Hepatocyte (in vitro differentiated cells): ENCODE measurements around the gene PEX26. TPM values are rescaled to one million over a fixed set of nuclear protein-coding genes. Genes with fewer than 3 reads are reported as not detected.

Experiments
- DNase-seq: peaks from one replicate; pipeline ENCODE4 v3.0.0-alpha.2; 2016; ENCODE audit warnings: low spot score
- H2AFZ ChIP-seq: fragments of 200-600 bp; sonication (generic); 2 replicates; pipeline ENCODE4 v1.6.0; 2016; ENCODE audit warnings: antibody characterized with exemption, mild to moderate bottlenecking
- H3K27ac ChIP-seq: fragments of 200-600 bp; sonication (generic); 2 replicates; pipeline ENCODE4 v1.5.1; 2016; ENCODE audit warnings: mild to moderate bottlenecking
- H3K27me3 ChIP-seq: fragments of 200-600 bp; sonication (generic); 2 replicates; pipeline ENCODE4 v1.6.1; 2016
- H3K36me3 ChIP-seq: fragments of 200-600 bp; sonication (generic); replicated peaks from 2 replicates; pipeline ENCODE4 v1.5.1; 2016; ENCODE audit warnings: low read depth; ENCODE audit not compliant: insufficient read depth
- H3K4me1 ChIP-seq: fragments of 200-600 bp; sonication (generic); 2 replicates; pipeline ENCODE4 v1.5.1; 2016; ENCODE audit warnings: mild to moderate bottlenecking, moderate library complexity; ENCODE audit not compliant: insufficient read depth
- H3K4me2 ChIP-seq: fragments of 200-600 bp; sonication (generic); 2 replicates; pipeline ENCODE4 v1.6.0; 2016
- H3K4me3 ChIP-seq: fragments of 200-600 bp; sonication (generic); 2 replicates; pipeline ENCODE4 v1.5.1; 2016; ENCODE audit warnings: mild to moderate bottlenecking
- H3K79me2 ChIP-seq: fragments of 200-600 bp; sonication (generic); 2 replicates; pipeline ENCODE4 v1.6.0; 2017; ENCODE audit warnings: mild to moderate bottlenecking
- H3K9me2 ChIP-seq: fragments of 200-600 bp; sonication (generic); replicated peaks from 2 replicates; pipeline ENCODE4 v1.6.0; 2017; ENCODE audit warnings: mild to moderate bottlenecking; ENCODE audit not compliant: insufficient read depth
- H3K9me3 ChIP-seq: fragments of 200-600 bp; sonication (generic); 2 replicates; pipeline ENCODE4 v1.5.1; 2016; ENCODE audit warnings: low read depth, mild to moderate bottlenecking
- H4K20me1 ChIP-seq: fragments of 200-600 bp; sonication (generic); 2 replicates; pipeline ENCODE4 v1.6.0; 2016; ENCODE audit warnings: mild to moderate bottlenecking; ENCODE audit not compliant: insufficient read depth, poor library complexity, severe bottlenecking
- EZH2 ChIP-seq: fragments of 200-600 bp; sonication (generic); IDR thresholded peaks from 2 replicates; pipeline ENCODE4 v1.6.1; 2016; ENCODE audit warnings: antibody characterized with exemption, mild to moderate bottlenecking, borderline replicate concordance
- EZH2phosphoT487 ChIP-seq: fragments of 200-600 bp; sonication (generic); IDR thresholded peaks from one replicate; pipeline ENCODE4 v1.6.1; 2018; ENCODE audit warnings: antibody characterized with exemption, mild to moderate bottlenecking, low read depth, moderate library complexity; ENCODE audit not compliant: unreplicated experiment, severe bottlenecking
- WGBS: methylation state at CpG from one replicate; pipeline ENCODE4 v1.1.6; 2016; ENCODE audit warnings: low lambda C conversion rate; ENCODE audit errors: missing lambda C conversion rate; 5-methylcytosine and 5-hydroxymethylcytosine counted together
- polyA plus RNA-seq: library from polyadenylated mRNA; unstranded; fragments of >200 nt; fragmentation: Nextera tagmentation; extraction: Ambion mirVana; gene quantifications from 2 replicates; pipeline ENCODE4 v1.2.1, GENCODE V29; 2016
- total RNA-seq: library from RNA; depleted of rRNA; stranded (reverse); fragments of >200 nt; gene quantifications from 2 replicates; pipeline ENCODE4 v1.2.3, GENCODE V29; 2014
- TF ChIP-seq, protein P1 (sequence below): fragments of 200-600 bp; sonication (generic); IDR thresholded peaks from 2 replicates; pipeline ENCODE4 v1.5.1; 2016; ENCODE audit warnings: antibody characterized with exemption, mild to moderate bottlenecking; ENCODE audit not compliant: poor library complexity

PEX26 gene
- total and polyA plus RNA-seq, 2 experiments from 2014 or later: 5.4 to 30.9 TPM

DNA sequence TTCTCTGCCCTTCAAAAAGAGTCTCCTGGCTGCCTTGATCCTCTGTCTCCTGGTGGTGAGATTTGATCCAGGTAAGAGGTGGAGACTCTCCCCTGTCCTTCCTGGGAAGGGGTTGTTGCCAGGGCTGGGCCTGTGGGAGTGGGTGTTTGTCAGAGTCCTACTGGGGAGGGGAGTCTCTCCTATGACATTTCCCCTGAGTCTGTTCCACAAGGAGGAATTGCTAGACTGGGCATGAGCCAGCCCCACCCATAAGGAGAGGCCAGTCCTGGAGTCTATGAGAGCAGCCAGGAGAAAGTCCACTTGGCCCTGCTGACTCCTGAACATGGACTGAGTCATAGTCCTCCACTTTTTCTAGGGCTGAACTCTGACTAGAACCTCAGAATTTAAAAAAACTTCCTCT, 7.4 kb downstream of the PEX26 start:
- H3K9me2 ChIP-seq: no peaks in the 10 kb centered on the region
- peaks cover 3% of the 10 kb centered on the region for H3K4me1 ChIP-seq
- no peaks in the 10 kb centered on the region for H3K9me3 ChIP-seq
- H3K27me3 ChIP-seq: no peaks in the 10 kb centered on the region
- peak overlapping the region; percentile 94 for H3K27ac ChIP-seq
- peaks cover 25% of the 10 kb centered on the region for H3K79me2 ChIP-seq
- peak; percentile 74 for DNase-seq
- no peak overlapping the region for H3K4me2 ChIP-seq
- TF ChIP-seq, protein P1, sequence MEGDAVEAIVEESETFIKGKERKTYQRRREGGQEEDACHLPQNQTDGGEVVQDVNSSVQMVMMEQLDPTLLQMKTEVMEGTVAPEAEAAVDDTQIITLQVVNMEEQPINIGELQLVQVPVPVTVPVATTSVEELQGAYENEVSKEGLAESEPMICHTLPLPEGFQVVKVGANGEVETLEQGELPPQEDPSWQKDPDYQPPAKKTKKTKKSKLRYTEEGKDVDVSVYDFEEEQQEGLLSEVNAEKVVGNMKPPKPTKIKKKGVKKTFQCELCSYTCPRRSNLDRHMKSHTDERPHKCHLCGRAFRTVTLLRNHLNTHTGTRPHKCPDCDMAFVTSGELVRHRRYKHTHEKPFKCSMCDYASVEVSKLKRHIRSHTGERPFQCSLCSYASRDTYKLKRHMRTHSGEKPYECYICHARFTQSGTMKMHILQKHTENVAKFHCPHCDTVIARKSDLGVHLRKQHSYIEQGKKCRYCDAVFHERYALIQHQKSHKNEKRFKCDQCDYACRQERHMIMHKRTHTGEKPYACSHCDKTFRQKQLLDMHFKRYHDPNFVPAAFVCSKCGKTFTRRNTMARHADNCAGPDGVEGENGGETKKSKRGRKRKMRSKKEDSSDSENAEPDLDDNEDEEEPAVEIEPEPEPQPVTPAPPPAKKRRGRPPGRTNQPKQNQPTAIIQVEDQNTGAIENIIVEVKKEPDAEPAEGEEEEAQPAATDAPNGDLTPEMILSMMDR: no peak
- no peak for TF ChIP-seq EZH2
- TF ChIP-seq EZH2phosphoT487: no peak
- H2AFZ ChIP-seq: no peak overlapping the region
- peaks cover 8% of the 10 kb centered on the region for H3K36me3 ChIP-seq
- H3K4me3 ChIP-seq: no peak overlapping the region
- no peaks in the 10 kb centered on the region for H4K20me1 ChIP-seq

DNA sequence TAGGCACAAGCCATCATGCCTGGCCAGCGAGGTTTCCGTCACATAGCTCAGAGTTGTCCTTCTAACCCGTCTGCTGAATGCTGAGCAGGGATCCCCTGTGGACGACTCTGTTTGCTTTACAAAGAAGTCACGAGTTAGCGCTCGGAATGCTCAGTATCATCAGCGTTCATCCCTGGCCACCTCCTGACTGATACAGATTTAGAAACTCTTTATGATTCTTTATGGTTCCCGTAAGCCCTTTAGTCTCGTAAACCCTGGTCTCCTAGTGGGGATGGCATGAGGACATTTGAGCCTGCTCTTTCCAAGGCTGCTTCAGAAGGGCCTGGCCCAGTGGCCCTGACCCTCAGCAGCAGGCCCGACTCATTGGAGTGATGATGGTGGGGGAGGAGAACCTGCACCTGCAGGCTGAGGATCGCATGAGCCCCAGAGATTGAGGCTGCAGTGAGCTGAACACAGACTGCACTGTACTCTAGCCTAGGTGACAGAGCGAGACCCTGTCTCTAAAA, 9.6 kb downstream of the PEX26 start:
- Histone ChIP-seq H3K79me2 (peaks cover 7% of the 10 kb centered on the region), H3K36me3 (peaks cover 8% of the 10 kb centered on the region), H3K4me2 (no peak overlapping the region), H3K4me3 (no peak overlapping the region), H3K9me3 (no peaks in the 10 kb centered on the region), H4K20me1 (no peaks in the 10 kb centered on the region), H3K4me1 (peaks cover 7% of the 10 kb centered on the region), H3K27me3 (no peaks in the 10 kb centered on the region), H3K9me2 (no peaks in the 10 kb centered on the region), H2AFZ (no peak overlapping the region), H3K27ac (peak overlapping the region; percentile 48)
- 70% methylated on average over 13 of the region's 13 CpGs for WGBS
- TF ChIP-seq EZH2: no peak
- TF ChIP-seq, protein P1: no peak
- TF ChIP-seq EZH2phosphoT487: no peak
- DNase-seq: no peak

DNA sequence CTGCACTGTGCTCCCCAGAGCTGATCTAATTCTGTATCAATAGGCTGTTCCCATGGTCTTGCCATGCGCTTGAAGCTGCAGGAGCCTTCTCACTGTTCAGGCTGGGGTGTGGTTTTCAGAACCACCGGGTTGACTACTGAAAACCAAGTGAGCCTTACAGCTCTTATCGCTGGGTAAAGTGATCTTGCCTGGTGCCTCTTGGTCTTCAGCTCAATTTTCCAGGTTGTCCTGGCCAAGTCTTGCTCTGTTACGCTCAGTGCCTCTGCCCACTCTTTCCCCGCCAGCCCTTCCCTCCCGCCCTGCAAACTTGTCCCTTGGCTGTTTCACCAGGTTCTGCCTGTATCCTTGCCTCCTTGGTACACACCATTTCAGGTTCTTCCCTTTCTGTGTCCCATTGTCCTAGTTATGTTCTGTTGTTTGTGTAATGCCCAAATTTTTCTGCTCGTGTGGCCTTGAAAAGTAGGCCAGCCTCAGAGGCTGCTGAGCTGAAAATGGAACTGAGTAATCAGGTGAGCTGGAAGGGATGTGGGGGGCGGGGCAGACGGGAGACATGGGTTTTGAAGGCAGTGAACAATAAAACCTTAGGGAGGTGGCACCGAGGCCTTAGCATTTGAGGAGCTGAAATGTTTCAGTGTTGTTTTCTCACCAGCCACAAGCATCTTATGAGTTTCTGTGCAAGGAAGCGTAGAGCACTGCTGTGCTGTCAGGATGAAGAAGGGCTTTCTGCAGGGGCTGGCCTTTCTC, 11.2 kb downstream of the PEX26 start:
- Histone ChIP-seq H3K27ac (peak overlapping the region; percentile 23), H3K9me3 (no peaks in the 10 kb centered on the region), H3K27me3 (no peaks in the 10 kb centered on the region), H3K79me2 (peaks cover 3% of the 10 kb centered on the region), H3K4me2 (no peak overlapping the region), H3K4me1 (peaks cover 7% of the 10 kb centered on the region), H2AFZ (no peak overlapping the region), H3K9me2 (no peaks in the 10 kb centered on the region), H3K36me3 (peaks cover 8% of the 10 kb centered on the region), H3K4me3 (no peak overlapping the region), H4K20me1 (no peaks in the 10 kb centered on the region)
- DNase-seq: no peak
- 94% methylated on average over 11 of the region's 11 CpGs for WGBS
- TF ChIP-seq EZH2: no peak
- TF ChIP-seq EZH2phosphoT487: no peak

DNA sequence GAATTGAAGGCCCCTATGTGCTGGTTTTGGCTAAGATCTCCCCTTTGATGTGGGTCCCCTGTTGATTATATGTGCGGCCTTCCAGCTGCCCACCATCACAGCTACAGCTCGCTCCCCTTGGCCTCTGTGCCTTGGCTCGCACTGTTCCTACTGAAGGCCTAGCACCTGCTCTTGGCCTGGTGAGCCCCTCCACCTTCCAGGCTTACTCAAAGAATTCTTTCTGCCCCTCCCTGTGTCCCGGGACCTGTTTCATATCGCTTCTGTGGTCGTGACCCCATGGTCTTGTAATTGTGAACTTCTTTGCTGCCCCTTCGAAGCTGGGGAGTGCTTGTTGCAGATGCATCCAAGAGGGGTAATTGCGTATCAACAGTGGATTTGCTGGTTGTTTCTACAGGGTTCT, 12.5 kb downstream of the PEX26 start:
- peaks cover 3% of the 10 kb centered on the region for H3K79me2 ChIP-seq
- DNase-seq: no peak
- no peak overlapping the region for H3K4me2 ChIP-seq
- no peaks in the 10 kb centered on the region for H3K9me3 ChIP-seq
- H3K36me3 ChIP-seq: peaks cover 8% of the 10 kb centered on the region
- TF ChIP-seq EZH2phosphoT487: no peak
- no peak for TF ChIP-seq EZH2
- TF ChIP-seq, protein P1: no peak
- H4K20me1 ChIP-seq: no peaks in the 10 kb centered on the region
- 97% methylated on average over 8 of the region's 8 CpGs for WGBS
- no peak overlapping the region for H3K4me3 ChIP-seq
- H3K27ac ChIP-seq: no peak overlapping the region
- no peak overlapping the region for H2AFZ ChIP-seq
- H3K4me1 ChIP-seq: peaks cover 10% of the 10 kb centered on the region
- no peaks in the 10 kb centered on the region for H3K27me3 ChIP-seq
- H3K9me2 ChIP-seq: no peaks in the 10 kb centered on the region
